Endothelial cell of umbilical vein (primary cell): ENCODE results near the gene UGT1A9.
"Not testable (repeated sequence)": the region's sequence is repeated elsewhere in the genome, so short reads cannot be mapped to it uniquely, and the experiment has no call there.

Experiments
- CTCF ChIP-seq, 2 donors: IDR thresholded peaks; 1 replicate in 1 of 2; 2 replicates in 1 of 2; pipeline ENCODE4 v1.5.1; 2011; ENCODE audit warnings: low read length in 2 of 2, mild to moderate bottlenecking in 2 of 2, moderate library complexity in 2 of 2, control low read depth in 1 of 2, inconsistent platforms in 1 of 2, low read depth in 1 of 2; ENCODE audit not compliant: insufficient read depth in 1 of 2; ENCODE audit errors: extremely low read depth in 1 of 2
- EZH2 ChIP-seq: IDR thresholded peaks from 2 replicates; pipeline ENCODE4 v1.6.1; 2012; ENCODE audit warnings: borderline replicate concordance, low read depth, mild to moderate bottlenecking, moderate library complexity, low read length, inconsistent platforms; ENCODE audit not compliant: severe bottlenecking
- POLR2A ChIP-seq: IDR thresholded peaks from 2 replicates; pipeline ENCODE4 v1.6.1; 2012; ENCODE audit warnings: low read depth, mild to moderate bottlenecking, control low read depth, low read length
- POLR2AphosphoS5 ChIP-seq: IDR thresholded peaks from 2 replicates; pipeline ENCODE4 v1.6.1; 2012; ENCODE audit warnings: low read depth, mild to moderate bottlenecking, control low read depth, low read length, moderate library complexity; ENCODE audit not compliant: insufficient read depth

- TF ChIP-seq POLR2AphosphoS5; EZH2; CTCF (IDR thresholded peaks at IDR 0.05; ENCODE audit: extremely low read depth in 1 of 2, insufficient read depth in 1 of 2, low read depth in 1 of 2, low read length in 2 of 2); POLR2A: not testable (repeated sequence)
Observed at GRCh38 chr2:233750689-233751088, 79.0 kb downstream of the UGT1A9 start.
